Astrocyte (in vitro differentiated cells and primary cell): ENCODE measurements around the gene MEN1.

Source experiments
- EZH2 ChIP-seq: IDR thresholded peaks from 2 replicates; pipeline ENCODE4 v1.6.1; 2012; ENCODE audit warnings: mild to moderate bottlenecking, low read length, inconsistent platforms; ENCODE audit not compliant: insufficient read depth
- TF ChIP-seq, protein P1 (sequence below): IDR thresholded peaks from 2 replicates; pipeline ENCODE4 v1.5.1; 2011; ENCODE audit warnings: low read depth, mild to moderate bottlenecking, inconsistent platforms, low read length, moderate library complexity; ENCODE audit not compliant: insufficient read depth

- no peak for TF ChIP-seq EZH2
- TF ChIP-seq, protein P1, sequence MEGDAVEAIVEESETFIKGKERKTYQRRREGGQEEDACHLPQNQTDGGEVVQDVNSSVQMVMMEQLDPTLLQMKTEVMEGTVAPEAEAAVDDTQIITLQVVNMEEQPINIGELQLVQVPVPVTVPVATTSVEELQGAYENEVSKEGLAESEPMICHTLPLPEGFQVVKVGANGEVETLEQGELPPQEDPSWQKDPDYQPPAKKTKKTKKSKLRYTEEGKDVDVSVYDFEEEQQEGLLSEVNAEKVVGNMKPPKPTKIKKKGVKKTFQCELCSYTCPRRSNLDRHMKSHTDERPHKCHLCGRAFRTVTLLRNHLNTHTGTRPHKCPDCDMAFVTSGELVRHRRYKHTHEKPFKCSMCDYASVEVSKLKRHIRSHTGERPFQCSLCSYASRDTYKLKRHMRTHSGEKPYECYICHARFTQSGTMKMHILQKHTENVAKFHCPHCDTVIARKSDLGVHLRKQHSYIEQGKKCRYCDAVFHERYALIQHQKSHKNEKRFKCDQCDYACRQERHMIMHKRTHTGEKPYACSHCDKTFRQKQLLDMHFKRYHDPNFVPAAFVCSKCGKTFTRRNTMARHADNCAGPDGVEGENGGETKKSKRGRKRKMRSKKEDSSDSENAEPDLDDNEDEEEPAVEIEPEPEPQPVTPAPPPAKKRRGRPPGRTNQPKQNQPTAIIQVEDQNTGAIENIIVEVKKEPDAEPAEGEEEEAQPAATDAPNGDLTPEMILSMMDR: no peak
These were observed 43.5 kb downstream of the MEN1 start for GRCh38 chr11:64766881-64767280.
